Activated CD8-positive, alpha-beta T cell treated with anti-CD3 and anti-CD28 coated beads for 36 hours (primary cell): ENCODE results near the gene MAPK8. TPM values are rescaled to one million over a fixed set of nuclear protein-coding genes. Genes with fewer than 3 reads are reported as not detected.

Source experiments
- ATAC-seq: fragments of 200-7000 bp; cut with Tn5 transposase; one replicate; pipeline ENCODE4 v1.10.0; 2021; ENCODE audit warnings: mild to moderate bottlenecking, moderate library complexity
- CTCF ChIA-PET: fragments of 350-600 bp; sonication (Branson Sonifier 250); formaldehyde crosslinking; loops from one replicate; lab custom pipeline; 2021; ENCODE audit warnings: antibody characterized with exemption; lab: Charles Lee
- POLR2A ChIA-PET: fragments of 350-600 bp; sonication (Branson Sonifier 250); formaldehyde crosslinking; loops from one replicate; lab custom pipeline; 2021; ENCODE audit warnings: antibody characterized with exemption; lab: Charles Lee
- DNase-seq: peaks from one replicate; pipeline ENCODE4 v3.0.0-alpha.2; 2020
- H3K27ac Mint-ChIP-seq: one replicate; pipeline ENCODE4 v1.8.0; 2021; ENCODE audit warnings: mild to moderate bottlenecking, mixed read lengths
- H3K27me3 Mint-ChIP-seq: one replicate; pipeline ENCODE4 v1.8.0; 2021; ENCODE audit warnings: mixed read lengths
- H3K36me3 Mint-ChIP-seq: one replicate; pipeline ENCODE4 v1.8.0; 2021; ENCODE audit warnings: low read depth, mixed read lengths
- H3K4me1 Mint-ChIP-seq: one replicate; pipeline ENCODE4 v1.8.0; 2021; ENCODE audit warnings: low read depth, mixed read lengths
- H3K4me3 Mint-ChIP-seq: one replicate; pipeline ENCODE4 v1.8.0; 2021; ENCODE audit warnings: mild to moderate bottlenecking, moderate library complexity, mixed read lengths
- H3K9me3 Mint-ChIP-seq: one replicate; pipeline ENCODE4 v1.8.0; 2021; ENCODE audit warnings: mixed read lengths
- intact Hi-C: fragments of 100-400 bp; cut with micrococcal nuclease; formaldehyde crosslinking; loops from one replicate; pipeline ENCODE4 v1.10.0; 2022
- total RNA-seq, 2 experiments: library from RNA; stranded (reverse); gene quantifications; one replicate each; pipeline ENCODE4 v1.2.3, GENCODE V29; 2021
- TF ChIP-seq, protein P1 (sequence below): fragments of 200-600 bp; IDR thresholded peaks from one replicate; pipeline ENCODE4 v1.8.0; 2022; ENCODE audit warnings: antibody characterized with exemption, mild to moderate bottlenecking

Gene MAPK8
- total RNA-seq, 2 experiments from 2014 or later = 40.5 to 41.1 TPM

DNA sequence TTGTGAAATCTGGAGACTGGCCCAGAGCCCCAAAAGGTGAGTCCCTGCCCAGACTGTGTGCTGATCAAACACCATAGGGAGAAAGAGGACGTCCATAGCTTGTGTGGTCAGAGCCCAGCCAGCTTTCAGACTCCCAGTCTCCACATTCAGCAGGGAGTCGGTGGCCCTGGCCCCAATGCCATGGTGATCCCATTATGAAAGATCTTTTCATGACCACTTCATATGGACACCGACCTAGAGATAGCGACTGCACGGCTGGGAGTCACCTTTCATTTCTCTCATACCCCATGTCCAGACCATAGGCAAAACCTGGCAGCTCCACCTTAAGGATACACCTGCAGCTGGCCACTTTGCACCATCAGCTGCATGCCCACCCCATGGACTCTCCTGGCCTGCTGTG, 172.0 kb downstream of the MAPK8 start:
- no peaks in the 10 kb centered on the region for H3K4me1 Mint-ChIP-seq
- no peaks in the 10 kb centered on the region for H3K9me3 Mint-ChIP-seq
- H3K27ac Mint-ChIP-seq = no peak overlapping the region
- ChIA-PET POLR2A (no interaction called here), CTCF (no interaction called here)
- intact Hi-C loops = no loop called here
- peaks cover 2% of the 10 kb centered on the region for H3K27me3 Mint-ChIP-seq
- no peak for DNase-seq
- no peak overlapping the region for H3K4me3 Mint-ChIP-seq
- ATAC-seq = no peak
- H3K36me3 Mint-ChIP-seq = no peaks in the 10 kb centered on the region
- TF ChIP-seq, protein P1, sequence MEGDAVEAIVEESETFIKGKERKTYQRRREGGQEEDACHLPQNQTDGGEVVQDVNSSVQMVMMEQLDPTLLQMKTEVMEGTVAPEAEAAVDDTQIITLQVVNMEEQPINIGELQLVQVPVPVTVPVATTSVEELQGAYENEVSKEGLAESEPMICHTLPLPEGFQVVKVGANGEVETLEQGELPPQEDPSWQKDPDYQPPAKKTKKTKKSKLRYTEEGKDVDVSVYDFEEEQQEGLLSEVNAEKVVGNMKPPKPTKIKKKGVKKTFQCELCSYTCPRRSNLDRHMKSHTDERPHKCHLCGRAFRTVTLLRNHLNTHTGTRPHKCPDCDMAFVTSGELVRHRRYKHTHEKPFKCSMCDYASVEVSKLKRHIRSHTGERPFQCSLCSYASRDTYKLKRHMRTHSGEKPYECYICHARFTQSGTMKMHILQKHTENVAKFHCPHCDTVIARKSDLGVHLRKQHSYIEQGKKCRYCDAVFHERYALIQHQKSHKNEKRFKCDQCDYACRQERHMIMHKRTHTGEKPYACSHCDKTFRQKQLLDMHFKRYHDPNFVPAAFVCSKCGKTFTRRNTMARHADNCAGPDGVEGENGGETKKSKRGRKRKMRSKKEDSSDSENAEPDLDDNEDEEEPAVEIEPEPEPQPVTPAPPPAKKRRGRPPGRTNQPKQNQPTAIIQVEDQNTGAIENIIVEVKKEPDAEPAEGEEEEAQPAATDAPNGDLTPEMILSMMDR = no peak

DNA sequence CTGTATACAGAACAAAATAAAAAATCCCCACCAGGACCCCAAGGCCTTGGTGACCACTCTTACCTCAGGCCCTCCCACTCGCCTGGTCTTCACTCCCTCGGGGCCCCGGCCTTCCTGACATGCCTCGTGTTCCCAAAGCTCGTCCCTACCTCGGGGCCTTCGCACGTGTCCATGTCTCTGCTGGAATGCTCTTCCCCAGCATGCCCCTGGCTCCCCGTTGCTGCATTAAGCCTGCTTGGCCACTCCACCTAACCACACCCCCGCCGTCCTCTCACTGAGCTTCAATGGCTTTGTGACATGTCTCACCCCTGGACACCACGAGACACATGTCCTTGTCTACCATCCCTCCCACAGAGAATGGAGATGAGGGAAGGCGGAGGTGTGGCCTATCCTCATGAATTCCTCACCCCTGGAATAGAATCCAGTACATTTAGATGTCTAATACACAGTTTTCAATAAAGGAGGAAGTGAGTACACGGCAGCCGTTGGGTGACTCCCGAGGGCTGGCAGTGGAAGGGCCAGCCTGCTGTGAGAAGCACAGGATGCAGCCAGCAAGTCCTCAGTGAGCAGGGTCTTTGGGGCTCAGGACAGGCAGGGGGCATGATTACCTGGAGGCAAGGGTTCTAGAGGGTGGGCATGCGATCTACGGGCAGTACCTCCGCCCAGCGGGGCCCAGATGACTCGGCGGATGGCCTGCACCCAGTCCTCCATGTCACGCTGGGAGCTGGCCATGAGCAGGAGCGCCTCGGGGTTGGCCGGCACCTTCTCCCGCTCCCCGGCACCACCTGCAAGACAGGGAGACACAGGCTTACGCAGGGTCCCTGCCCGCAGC, 172.7 kb downstream of the MAPK8 start:
- intact Hi-C loops = no loop called here
- ChIA-PET POLR2A (no interaction called here), CTCF (no interaction called here)
- Mint-ChIP-seq H3K4me1 (no peaks in the 10 kb centered on the region), H3K4me3 (no peak overlapping the region), H3K27me3 (peaks cover 2% of the 10 kb centered on the region), H3K36me3 (no peaks in the 10 kb centered on the region), H3K27ac (no peak overlapping the region), H3K9me3 (no peaks in the 10 kb centered on the region)
- DNase-seq = no peak
- TF ChIP-seq, protein P1 = no peak
- ATAC-seq = no peak

DNA sequence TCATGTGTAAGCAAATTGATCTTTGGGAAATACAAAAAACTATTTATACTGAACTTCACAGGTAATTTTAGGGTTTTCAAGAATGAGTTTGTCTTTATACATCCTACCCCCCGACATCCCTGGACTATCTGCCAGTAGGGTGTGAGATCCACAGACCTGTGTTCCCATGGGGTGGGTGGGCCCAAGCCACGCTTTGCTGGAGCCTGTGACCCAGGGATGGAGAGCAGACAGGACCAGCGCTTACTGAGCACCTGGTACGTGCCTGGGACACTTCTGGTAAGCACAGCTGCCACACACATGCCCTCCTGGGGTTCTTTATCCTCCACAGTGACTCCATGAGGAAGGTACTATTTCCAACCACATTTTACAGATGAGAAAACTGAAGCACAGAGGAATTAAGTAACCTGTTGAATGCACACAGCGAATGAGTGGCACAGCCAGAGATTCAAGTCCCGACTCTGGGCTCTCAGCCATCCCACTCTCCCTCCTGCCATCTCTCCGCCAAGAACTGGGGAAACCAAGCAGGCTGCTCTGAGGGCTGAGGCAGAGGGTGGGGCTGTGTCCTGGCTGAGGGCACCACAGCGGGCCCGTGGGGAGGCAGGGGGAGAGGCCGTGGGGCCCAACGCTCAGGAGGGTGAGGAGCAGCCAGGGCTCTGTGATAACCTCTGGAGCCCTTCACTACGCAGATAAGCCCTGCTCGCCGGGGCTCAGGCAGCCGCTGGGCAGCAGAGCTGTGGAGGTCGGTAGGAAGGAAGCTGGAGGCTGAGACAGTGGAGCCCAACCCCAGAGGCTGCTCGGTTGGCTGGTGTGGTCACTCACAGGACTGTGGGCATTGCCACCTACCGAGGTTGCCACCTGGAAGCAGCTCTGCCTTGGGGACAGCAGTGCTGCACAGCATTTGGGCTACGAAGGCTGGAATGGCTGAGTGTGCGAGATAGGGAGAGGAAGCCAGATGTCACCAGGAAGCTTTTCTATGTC, 174.2 kb downstream of the MAPK8 start:
- ATAC-seq (no peak), DNase-seq (no peak)
- Mint-ChIP-seq H3K4me3 (no peak overlapping the region), H3K4me1 (no peaks in the 10 kb centered on the region), H3K36me3 (no peaks in the 10 kb centered on the region), H3K9me3 (no peaks in the 10 kb centered on the region), H3K27me3 (peaks cover 4% of the 10 kb centered on the region), H3K27ac (no peak overlapping the region)
- TF ChIP-seq, protein P1 = no peak
- POLR2A ChIA-PET = no interaction called here
- intact Hi-C loops = no loop called here
- CTCF ChIA-PET = no interaction called here

DNA sequence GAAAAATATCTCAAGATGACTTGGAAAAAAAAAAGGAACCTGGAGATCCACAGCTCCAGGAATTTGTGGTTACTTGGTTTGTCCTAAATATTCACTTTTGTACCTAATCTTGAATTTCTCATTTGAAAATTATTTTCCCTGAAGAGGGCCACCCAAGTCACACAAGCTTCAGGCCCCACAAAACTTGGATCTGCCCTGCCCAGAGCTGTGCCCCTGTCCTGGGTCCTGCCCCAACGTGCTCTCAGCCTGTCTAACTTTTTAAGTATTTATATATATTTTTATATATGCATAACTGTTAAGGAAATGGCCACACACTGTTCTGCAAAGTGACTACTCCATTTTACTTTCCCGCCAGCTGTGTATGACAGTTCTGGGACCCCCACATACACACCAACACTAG, 174.9 kb downstream of the MAPK8 start:
- TF ChIP-seq, protein P1 = no peak
- ChIA-PET CTCF (no interaction called here), POLR2A (no interaction called here)
- no peak overlapping the region for H3K4me3 Mint-ChIP-seq
- ATAC-seq = no peak
- H3K36me3 Mint-ChIP-seq = no peaks in the 10 kb centered on the region
- H3K27ac Mint-ChIP-seq = no peak overlapping the region
- no peaks in the 10 kb centered on the region for H3K4me1 Mint-ChIP-seq
- no peaks in the 10 kb centered on the region for H3K9me3 Mint-ChIP-seq
- intact Hi-C loops = no loop called here
- peaks cover 4% of the 10 kb centered on the region for H3K27me3 Mint-ChIP-seq
- DNase-seq = no peak
